Transverse colon (tissue), 4 donors: ENCODE measurements around the gene NAV3. TPM values are rescaled to one million over a fixed set of nuclear protein-coding genes. Genes with fewer than 3 reads are reported as not detected.
A peak's percentile ranks its signal among the peaks of the same experiment; 100 is the strongest.

Source experiments
- DNase-seq: peaks from one replicate; pipeline ENCODE4 v3.0.0-alpha.2; 2019
- H3K27ac ChIP-seq, 4 donors: fragments of 200-600 bp; sonication (generic); 2 replicates each; pipeline ENCODE4 v1.5.1; 2016 to 2018; ENCODE audit warnings: inconsistent platforms in 4 of 4
- H3K27me3 ChIP-seq: fragments of 200-600 bp; sonication (generic); 2 replicates; pipeline ENCODE4 v1.5.1; 2017; ENCODE audit warnings: inconsistent platforms
- H3K36me3 ChIP-seq, 4 donors: fragments of 200-600 bp; sonication (generic); 2 replicates each; pipeline ENCODE4 v1.5.1; 2017 to 2019; ENCODE audit warnings: inconsistent platforms in 4 of 4
- H3K4me1 ChIP-seq, 4 donors: fragments of 200-600 bp; sonication (generic); 2 replicates each; pipeline ENCODE4 v1.5.1; 2017 to 2020; ENCODE audit warnings: inconsistent platforms in 4 of 4
- H3K4me3 ChIP-seq, 4 donors: fragments of 200-600 bp; sonication (generic); 1 replicate in 1 of 4; 2 replicates in 3 of 4; pipeline versions ENCODE4 v1.5.1 to v1.6.1; 2017 to 2019; ENCODE audit warnings: inconsistent platforms in 4 of 4
- H3K9me3 ChIP-seq, 2 donors: fragments of 200-600 bp; sonication (generic); 2 replicates each; pipeline ENCODE4 v1.5.1; 2017 to 2019; ENCODE audit warnings: inconsistent platforms in 2 of 2
- EP300 ChIP-seq: sonication (generic); formaldehyde crosslinking; IDR thresholded peaks from one replicate; pipeline ENCODE4 v1.6.1; 2017; ENCODE audit warnings: antibody characterized with exemption, low read depth
- POLR2A ChIP-seq: fragments of 450-650 bp; IDR thresholded peaks from one replicate; pipeline ENCODE4 v1.6.1; 2016; ENCODE audit warnings: antibody characterized with exemption, mild to moderate bottlenecking, moderate library complexity
- POLR2AphosphoS5 ChIP-seq, 3 donors: sonication (generic); formaldehyde crosslinking; IDR thresholded peaks; one replicate each; pipeline ENCODE4 v1.6.1; 2016; ENCODE audit warnings: antibody characterized with exemption in 3 of 3
- WGBS, 2 donors: methylation state at CpG; one replicate each; pipeline ENCODE4 v1.1.5; 2018; ENCODE audit warnings: low coverage in 1 of 2; 5-methylcytosine and 5-hydroxymethylcytosine counted together
- in situ Hi-C, 4 donors: fragments of 200-750 bp; cut with MboI; loops; one replicate each; pipeline versions ENCODE4 v1.15.0 to v1.15.1; 2017; ENCODE audit warnings: low sequenced_read_pairs in 3 of 4, low pct_ligation_motif_present in 1 of 4, low pct_unique_long_range_greater_than_20kb in 1 of 4
- intact Hi-C: fragments of 100-400 bp; cut with DNase I; formaldehyde crosslinking; loops from one replicate; pipeline ENCODE4 v1.15.1; 2023; ENCODE audit warnings: low total_unique reads
- total RNA-seq, 4 donors: library from RNA; depleted of rRNA; stranded (reverse); fragments of >200 nt; gene quantifications; one replicate each; pipeline ENCODE4 v1.1.0, GENCODE V29; 2016
- TF ChIP-seq, protein P1 (sequence below), 5 experiments: fragments of 200-600 bp in 3 of 5; fragments of 450-650 bp in 2 of 5; sonication (generic) in 3 of 5; IDR thresholded peaks; 1 replicate in 2 of 5; 2 replicates in 3 of 5; pipeline ENCODE4 v1.5.1; 2016 to 2017; ENCODE audit warnings: antibody characterized with exemption in 5 of 5, inconsistent platforms in 3 of 5, mild to moderate bottlenecking in 2 of 5, moderate library complexity in 1 of 5

NAV3 gene
- total RNA-seq, 4 donors from 2014 or later, result 1.1 to 10.6 (median 3.6) TPM

DNA sequence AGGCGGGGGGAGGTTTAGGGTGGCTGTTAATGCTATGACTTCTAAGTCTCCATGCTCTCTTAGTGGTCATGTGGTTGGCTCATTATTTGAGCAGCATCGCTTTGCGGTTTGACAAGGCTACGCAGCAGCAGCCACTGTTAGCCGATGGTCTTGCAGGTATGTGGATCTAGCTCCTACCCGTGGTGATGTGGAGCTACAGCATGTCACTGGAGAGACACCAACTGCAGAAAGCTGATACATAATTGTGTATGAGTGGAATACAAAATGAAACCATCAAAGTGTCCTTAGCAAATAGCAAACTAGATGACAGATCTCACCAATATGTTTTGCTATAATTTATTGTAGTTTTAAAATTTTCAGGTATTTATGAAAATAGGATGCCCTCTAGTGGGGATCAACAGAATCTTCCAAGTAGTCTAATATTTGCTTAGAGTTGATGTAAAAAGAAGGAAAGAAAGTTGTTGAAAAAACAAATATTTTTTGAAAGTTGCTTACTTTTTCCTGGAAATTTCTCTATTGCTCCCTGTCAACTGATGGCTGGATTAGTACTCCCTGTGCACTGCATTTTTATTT, 94.9 kb downstream of the NAV3 start:
- peak; percentile 54 for DNase-seq
- Histone ChIP-seq H3K4me3 (no peak overlapping the region), H3K27me3 (no peaks in the 10 kb centered on the region), H3K4me1 (no peaks in the 10 kb centered on the region), H3K27ac (no peak overlapping the region), H3K9me3 (no peaks in the 10 kb centered on the region), H3K36me3 (no peaks in the 10 kb centered on the region)
- in situ Hi-C loops (loop anchor here in 2 of 4 donors (10.0 kb wide), 1 partner anchor 201 kb away; no protein-coding TSS in a partner anchor), intact Hi-C loops (no loop called here)
- 0 to 1% methylated on average over 5 to 6 of the region's 6 CpGs for WGBS, 2 donors
- TF ChIP-seq POLR2AphosphoS5 (IDR thresholded peaks at IDR 0.05), result no peak
- TF ChIP-seq, protein P1, sequence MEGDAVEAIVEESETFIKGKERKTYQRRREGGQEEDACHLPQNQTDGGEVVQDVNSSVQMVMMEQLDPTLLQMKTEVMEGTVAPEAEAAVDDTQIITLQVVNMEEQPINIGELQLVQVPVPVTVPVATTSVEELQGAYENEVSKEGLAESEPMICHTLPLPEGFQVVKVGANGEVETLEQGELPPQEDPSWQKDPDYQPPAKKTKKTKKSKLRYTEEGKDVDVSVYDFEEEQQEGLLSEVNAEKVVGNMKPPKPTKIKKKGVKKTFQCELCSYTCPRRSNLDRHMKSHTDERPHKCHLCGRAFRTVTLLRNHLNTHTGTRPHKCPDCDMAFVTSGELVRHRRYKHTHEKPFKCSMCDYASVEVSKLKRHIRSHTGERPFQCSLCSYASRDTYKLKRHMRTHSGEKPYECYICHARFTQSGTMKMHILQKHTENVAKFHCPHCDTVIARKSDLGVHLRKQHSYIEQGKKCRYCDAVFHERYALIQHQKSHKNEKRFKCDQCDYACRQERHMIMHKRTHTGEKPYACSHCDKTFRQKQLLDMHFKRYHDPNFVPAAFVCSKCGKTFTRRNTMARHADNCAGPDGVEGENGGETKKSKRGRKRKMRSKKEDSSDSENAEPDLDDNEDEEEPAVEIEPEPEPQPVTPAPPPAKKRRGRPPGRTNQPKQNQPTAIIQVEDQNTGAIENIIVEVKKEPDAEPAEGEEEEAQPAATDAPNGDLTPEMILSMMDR (IDR thresholded peaks at IDR 0.05), result peak; percentile 72 to 93 (median 80)
- no peak for TF ChIP-seq EP300

DNA sequence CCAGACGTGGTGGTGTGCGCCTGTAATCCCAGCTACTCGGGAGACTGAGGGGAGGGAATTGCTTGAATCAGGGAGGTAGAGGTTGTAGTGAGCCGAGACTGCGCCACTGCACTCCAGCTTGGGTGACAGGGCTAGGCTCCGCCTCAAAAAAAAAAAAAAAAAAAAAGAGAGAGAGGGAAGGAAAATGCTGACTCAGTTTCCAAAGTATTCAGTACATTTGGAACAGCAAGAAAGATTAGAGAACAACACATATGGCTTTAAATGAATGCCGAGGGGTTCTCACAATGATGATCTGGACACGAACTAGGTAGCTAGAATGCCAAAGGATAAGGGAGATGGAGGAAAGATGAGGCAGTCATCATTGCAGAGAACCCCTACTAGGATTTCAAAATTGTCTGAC, 97.4 kb downstream of the NAV3 start:
- no peak overlapping the region for H3K4me3 ChIP-seq
- WGBS, 2 donors, result 82 to 100% methylated on average over 2 to 8 of the region's 8 CpGs
- in situ Hi-C loops, result loop anchor here in 2 of 4 donors (10.0 kb wide), 1 partner anchor 203 kb away; no protein-coding TSS in a partner anchor
- H3K36me3 ChIP-seq, result no peaks in the 10 kb centered on the region
- H3K27ac ChIP-seq, result no peak overlapping the region
- DNase-seq, result no peak
- H3K9me3 ChIP-seq, result no peaks in the 10 kb centered on the region
- no peaks in the 10 kb centered on the region for H3K4me1 ChIP-seq
- intact Hi-C loops, result no loop called here
- TF ChIP-seq, protein P1 (IDR thresholded peaks at IDR 0.05), result no peak
- TF ChIP-seq EP300, result no peak
- no peak for TF ChIP-seq POLR2A
- no peak for TF ChIP-seq POLR2AphosphoS5 (IDR thresholded peaks at IDR 0.05)
- H3K27me3 ChIP-seq, result no peaks in the 10 kb centered on the region

DNA sequence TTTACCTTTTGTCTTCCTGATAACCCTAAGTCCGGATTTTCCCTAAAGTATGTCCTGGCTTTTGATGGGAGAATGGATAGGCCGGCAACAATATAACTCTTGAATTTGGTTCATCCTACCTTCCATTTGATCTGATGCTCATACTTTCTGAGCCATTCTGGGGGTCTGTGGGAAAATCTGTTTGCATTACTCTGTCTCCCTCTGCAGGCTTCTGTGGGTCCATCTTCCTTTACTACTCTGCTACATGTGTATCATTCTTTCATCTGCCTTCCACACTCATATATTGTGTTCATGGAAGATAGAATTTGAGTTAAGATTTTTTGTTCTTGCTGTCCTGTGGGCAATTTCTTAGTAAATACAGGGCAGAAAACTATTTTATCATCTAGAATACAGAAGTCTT, 101.5 kb downstream of the NAV3 start:
- no peaks in the 10 kb centered on the region for H3K36me3 ChIP-seq
- no peaks in the 10 kb centered on the region for H3K9me3 ChIP-seq
- in situ Hi-C loops (no loop called here), intact Hi-C loops (no loop called here)
- 88 to 95% methylated on average over 2 of the region's 2 CpGs for WGBS, 2 donors
- no peak for TF ChIP-seq POLR2A
- TF ChIP-seq, protein P1 (IDR thresholded peaks at IDR 0.05), result no peak
- TF ChIP-seq POLR2AphosphoS5 (IDR thresholded peaks at IDR 0.05), result no peak
- no peak for TF ChIP-seq EP300
- H3K27me3 ChIP-seq, result no peaks in the 10 kb centered on the region
- no peak overlapping the region for H3K4me3 ChIP-seq
- H3K27ac ChIP-seq, result no peak overlapping the region
- no peaks in the 10 kb centered on the region for H3K4me1 ChIP-seq
- DNase-seq, result no peak

DNA sequence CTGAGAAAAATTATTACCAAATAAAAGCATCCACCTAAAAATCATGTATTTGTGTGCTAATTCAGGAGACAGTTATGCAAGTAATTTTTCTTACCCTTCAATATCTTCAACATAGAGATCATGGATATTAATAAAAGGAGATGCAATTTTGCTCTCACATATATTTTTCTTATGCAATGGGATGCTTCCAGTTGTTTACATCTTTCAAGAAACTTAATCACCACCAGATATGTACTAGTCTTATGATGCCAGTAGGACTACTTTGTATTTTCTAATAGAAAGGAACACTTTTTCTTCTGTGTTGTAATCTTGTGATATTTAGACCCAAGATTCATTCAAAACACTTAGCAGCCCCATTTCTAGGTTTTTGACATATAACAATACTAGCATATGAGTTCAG, 107.6 kb downstream of the NAV3 start:
- no peak overlapping the region for H3K27ac ChIP-seq
- TF ChIP-seq POLR2A (no peak), EP300 (no peak), POLR2AphosphoS5 (IDR thresholded peaks at IDR 0.05) (no peak)
- TF ChIP-seq, protein P1 (IDR thresholded peaks at IDR 0.05), result no peak
- no peaks in the 10 kb centered on the region for H3K9me3 ChIP-seq
- no peaks in the 10 kb centered on the region for H3K36me3 ChIP-seq
- no peak for DNase-seq
- H3K27me3 ChIP-seq, result no peaks in the 10 kb centered on the region
- H3K4me1 ChIP-seq, result peaks cover 0 to 3% (median 0%) of the 10 kb centered on the region in 4 donors
- no peak overlapping the region for H3K4me3 ChIP-seq
- in situ Hi-C loops, result no loop called here
- intact Hi-C loops, result no loop called here
